VCaP (cell line): ENCODE data around the gene PCK2.
A peak's percentile ranks its signal among the peaks of the same experiment; 100 is the strongest.

ENCODE experiments used
- H3K27ac ChIP-seq: fragments of 450-650 bp; 2 replicates; pipeline ENCODE4 v1.5.1; 2017
- CTCF ChIP-seq: fragments of 450-650 bp; conservative IDR thresholded peaks from 2 replicates; pipeline ENCODE4 v1.5.1; 2017; ENCODE audit warnings: mild to moderate bottlenecking, moderate library complexity

PCK2 gene

GRCh38 chr14:24146978-24147760, 53.1 kb downstream of the PCK2 start, which contains the start of gene RNF31:
TSS of gene RNF31 (plus strand) at chr14:24147498. CDS start at chr14:24147699, 201 bp downstream.
- H3K27ac ChIP-seq, result peak within 1 kb of the TSS; percentile 83
- TF ChIP-seq CTCF, result no peak

- peak overlapping the region; percentile 83 for H3K27ac ChIP-seq
- no peak for TF ChIP-seq CTCF
Observed at GRCh38 chr14:24147761-24148428, 53.8 kb downstream of the PCK2 start.

GRCh38 chr14:24149302-24149969, 55.3 kb downstream of the PCK2 start:
- TF ChIP-seq CTCF, result no peak
- H3K27ac ChIP-seq, result no peak overlapping the region

- no peak overlapping the region for H3K27ac ChIP-seq
- no peak for TF ChIP-seq CTCF
Observed at GRCh38 chr14:24150061-24150460, 56.0 kb downstream of the PCK2 start.

GRCh38 chr14:24150567-24150966, 56.5 kb downstream of the PCK2 start:
- no peak overlapping the region for H3K27ac ChIP-seq
- TF ChIP-seq CTCF, result no peak

- no peak for TF ChIP-seq CTCF
- H3K27ac ChIP-seq, result no peak overlapping the region
Observed at GRCh38 chr14:24150993-24151392, 56.9 kb downstream of the PCK2 start.

GRCh38 chr14:24151404-24152080, 57.4 kb downstream of the PCK2 start:
- TF ChIP-seq CTCF, result no peak
- no peak overlapping the region for H3K27ac ChIP-seq
